WTC11 (cell line): ENCODE measurements around the gene SYT13. TPM values are rescaled to one million over a fixed set of nuclear protein-coding genes. Genes with fewer than 3 reads are reported as not detected.

ENCODE experiments used
- ATAC-seq: fragments of 200-7000 bp; cut with Tn5 transposase; 2 replicates; pipeline ENCODE4 v1.10.0; 2021; ENCODE audit warnings: mild to moderate bottlenecking, moderate library complexity
- CTCF ChIA-PET: fragments of 300-600 bp; sonication (Branson Sonifier 250); formaldehyde crosslinking; loops from one replicate; lab custom pipeline; 2021; ENCODE audit warnings: antibody characterized with exemption; lab: Charles Lee
- POLR2A ChIA-PET: fragments of 350-600 bp; sonication (Branson Sonifier 250); formaldehyde crosslinking; loops from one replicate; lab custom pipeline; 2021; ENCODE audit warnings: antibody characterized with exemption; lab: Charles Lee
- DNase-seq: peaks from one replicate; pipeline ENCODE4 v3.0.0; 2021; ENCODE audit warnings: low spot score
- H3K27ac Mint-ChIP-seq: 2 replicates; pipeline ENCODE4 v1.8.0; 2021; ENCODE audit warnings: mixed read lengths
- H3K27me3 Mint-ChIP-seq: 2 replicates; pipeline ENCODE4 v1.8.0; 2021; ENCODE audit warnings: low read depth, mild to moderate bottlenecking, moderate library complexity, mixed read lengths
- H3K36me3 Mint-ChIP-seq: 2 replicates; pipeline ENCODE4 v1.8.0; 2021; ENCODE audit warnings: mixed read lengths
- H3K4me1 Mint-ChIP-seq: 2 replicates; pipeline ENCODE4 v1.8.0; 2022; ENCODE audit warnings: mixed read lengths
- H3K4me3 Mint-ChIP-seq: 2 replicates; pipeline ENCODE4 v1.8.0; 2021; ENCODE audit warnings: mild to moderate bottlenecking, moderate library complexity, mixed read lengths
- H3K9me3 Mint-ChIP-seq: 2 replicates; pipeline ENCODE4 v1.8.0; 2021; ENCODE audit warnings: mixed read lengths
- ATF1 ChIP-seq: sonication (generic); formaldehyde crosslinking; IDR thresholded peaks from 2 replicates; pipeline ENCODE4 v1.8.1; 2023; ENCODE audit warnings: mild to moderate bottlenecking, moderate library complexity, missing genetic modification reagents
- CREM ChIP-seq: sonication (generic); formaldehyde crosslinking; IDR thresholded peaks from 2 replicates; pipeline ENCODE4 v1.8.1; 2022; ENCODE audit warnings: mild to moderate bottlenecking, missing genetic modification reagents, moderate library complexity
- ELF4 ChIP-seq: sonication (generic); formaldehyde crosslinking; IDR thresholded peaks from 2 replicates; pipeline ENCODE4 v1.8.1; 2022; ENCODE audit warnings: low read depth, mild to moderate bottlenecking, moderate library complexity, missing genetic modification reagents
- FOXJ3 ChIP-seq: sonication (generic); formaldehyde crosslinking; IDR thresholded peaks from 2 replicates; pipeline ENCODE4 v1.9.0; 2021; ENCODE audit warnings: missing genetic modification reagents, mild to moderate bottlenecking, borderline replicate concordance
- FOXK1 ChIP-seq: sonication (generic); formaldehyde crosslinking; IDR thresholded peaks from 2 replicates; pipeline ENCODE4 v1.8.0; 2022; ENCODE audit warnings: mild to moderate bottlenecking, moderate library complexity, missing genetic modification reagents
- GABPB1 ChIP-seq: sonication (generic); formaldehyde crosslinking; IDR thresholded peaks from 2 replicates; pipeline ENCODE4 v1.8.1; 2023; ENCODE audit warnings: mild to moderate bottlenecking, missing genetic modification reagents
- JUN ChIP-seq: sonication (generic); formaldehyde crosslinking; IDR thresholded peaks from 2 replicates; pipeline ENCODE4 v1.8.0; 2023; ENCODE audit warnings: mild to moderate bottlenecking, missing genetic modification reagents
- KAT7 ChIP-seq: sonication (generic); formaldehyde crosslinking; IDR thresholded peaks from 2 replicates; pipeline ENCODE4 v1.8.1; 2023; ENCODE audit warnings: missing genetic modification reagents, mild to moderate bottlenecking, borderline replicate concordance
- NFATC4 ChIP-seq: fragments of 250-450 bp; sonication (Bioruptor Pico); IDR thresholded peaks from 2 replicates; pipeline ENCODE4 v1.9.0; 2021; ENCODE audit warnings: mild to moderate bottlenecking
- NFYB ChIP-seq: sonication (generic); formaldehyde crosslinking; conservative IDR thresholded peaks from 2 replicates; pipeline ENCODE4 v1.8.0; 2022; ENCODE audit warnings: low read depth, missing genetic modification reagents
- NR3C1 ChIP-seq: sonication (generic); formaldehyde crosslinking; conservative IDR thresholded peaks from 2 replicates; pipeline ENCODE4 v1.8.1; 2023; ENCODE audit warnings: low read depth, mild to moderate bottlenecking, missing genetic modification reagents
- RORB ChIP-seq: fragments of 250-450 bp; sonication (Bioruptor Pico); IDR thresholded peaks from 2 replicates; pipeline ENCODE4 v1.9.0; 2021; ENCODE audit warnings: mild to moderate bottlenecking
- SMAD3 ChIP-seq: sonication (generic); formaldehyde crosslinking; IDR thresholded peaks from 2 replicates; pipeline ENCODE4 v1.8.0; 2022; ENCODE audit warnings: missing genetic modification reagents, mild to moderate bottlenecking, borderline replicate concordance
- ZNF121 ChIP-seq: sonication (generic); formaldehyde crosslinking; IDR thresholded peaks from 2 replicates; pipeline ENCODE4 v1.8.0; 2023; ENCODE audit warnings: missing genetic modification reagents
- ZNF671 ChIP-seq: fragments of 250-450 bp; sonication (Bioruptor Pico); IDR thresholded peaks from 2 replicates; pipeline ENCODE4 v1.8.0; 2021; ENCODE audit warnings: mild to moderate bottlenecking
- total RNA-seq: library from RNA; stranded (reverse); gene quantifications from 3 replicates; pipeline ENCODE4 v1.2.3, GENCODE V29; 2021
- TF ChIP-seq, protein P1 (sequence below): sonication (generic); formaldehyde crosslinking; IDR thresholded peaks from 2 replicates; pipeline ENCODE4 v1.8.1; 2023; ENCODE audit warnings: mild to moderate bottlenecking, missing genetic modification reagents, moderate library complexity
- TF ChIP-seq, protein P2 (sequence below): sonication (generic); formaldehyde crosslinking; IDR thresholded peaks from 2 replicates; pipeline ENCODE4 v1.8.1; 2023; ENCODE audit warnings: mild to moderate bottlenecking, missing genetic modification reagents, borderline replicate concordance
- TF ChIP-seq, protein P3 (sequence below): sonication (generic); formaldehyde crosslinking; IDR thresholded peaks from 2 replicates; pipeline ENCODE4 v1.8.0; 2022; ENCODE audit warnings: mild to moderate bottlenecking, missing genetic modification reagents
- TF ChIP-seq, protein P4 (sequence below): fragments of 250-450 bp; sonication (Bioruptor Pico); IDR thresholded peaks from 2 replicates; pipeline ENCODE4 v1.8.0; 2021; ENCODE audit warnings: mild to moderate bottlenecking
- TF ChIP-seq, protein P5 (sequence below): sonication (generic); formaldehyde crosslinking; conservative IDR thresholded peaks from 2 replicates; pipeline ENCODE4 v1.8.1; 2023; ENCODE audit warnings: mild to moderate bottlenecking, low read depth, missing genetic modification reagents, moderate library complexity
- TF ChIP-seq, protein P6 (sequence below): sonication (generic); formaldehyde crosslinking; IDR thresholded peaks from 2 replicates; pipeline ENCODE4 v1.8.1; 2023; ENCODE audit warnings: mild to moderate bottlenecking, missing genetic modification reagents
- TF ChIP-seq, protein P7 (sequence below): sonication (generic); formaldehyde crosslinking; IDR thresholded peaks from 2 replicates; pipeline ENCODE4 v1.8.1; 2022; ENCODE audit warnings: low read depth, missing genetic modification reagents, borderline replicate concordance

SYT13 gene
- total RNA-seq, 1 experiment from 2014 or later: 10.8 TPM

DNA sequence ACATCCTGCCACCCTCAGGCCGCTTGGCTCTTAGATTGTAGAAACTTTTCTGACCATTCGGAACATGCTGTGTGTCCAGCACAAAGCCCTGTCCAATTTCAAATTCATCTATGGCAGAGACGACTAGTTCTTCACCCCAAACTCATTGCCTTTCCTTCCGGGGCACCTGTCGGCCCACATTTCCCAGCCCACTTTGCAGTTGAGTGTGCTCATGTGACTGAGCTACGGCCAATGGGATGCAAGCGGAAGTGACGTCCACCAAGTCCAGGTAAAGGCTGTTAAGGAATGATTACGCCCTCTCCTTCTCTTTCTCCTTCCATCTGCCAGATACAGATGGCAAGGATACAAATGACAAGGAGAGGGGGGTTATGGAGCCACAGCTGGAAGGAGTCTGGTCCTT lies 32.5 kb downstream of the SYT13 start:
- DNase-seq (no peak), ATAC-seq (no peak)
- peaks cover 3% of the 10 kb centered on the region for H3K9me3 Mint-ChIP-seq
- H3K27me3 Mint-ChIP-seq: no peaks in the 10 kb centered on the region; the same call in 1 of the 2 replicates
- ChIA-PET CTCF (interaction anchor here (1.2 to 2.5 kb wide), 6 partner anchors 11 to 143 kb away, joined by 3 to 58 read pairs (median 34); partner anchors contain the start of gene SYT13), POLR2A (no interaction called here)
- no peak overlapping the region for H3K4me3 Mint-ChIP-seq
- H3K4me1 Mint-ChIP-seq: 0 out of 2 replicates have a peak, but pooled peaks cover 3% of the 10 kb centered on the region
- H3K36me3 Mint-ChIP-seq: no peaks in the 10 kb centered on the region
- H3K27ac Mint-ChIP-seq: no peak overlapping the region
- TF ChIP-seq NFATC4 (CRISPR knock-in tag) (no peak), ATF1 (CRISPR knock-in tag) (no peak), NFYB (CRISPR knock-in tag) (peak; percentile 31), FOXJ3 (CRISPR knock-in tag) (no peak), GABPB1 (CRISPR knock-in tag) (no peak)
- TF ChIP-seq, protein P1, sequence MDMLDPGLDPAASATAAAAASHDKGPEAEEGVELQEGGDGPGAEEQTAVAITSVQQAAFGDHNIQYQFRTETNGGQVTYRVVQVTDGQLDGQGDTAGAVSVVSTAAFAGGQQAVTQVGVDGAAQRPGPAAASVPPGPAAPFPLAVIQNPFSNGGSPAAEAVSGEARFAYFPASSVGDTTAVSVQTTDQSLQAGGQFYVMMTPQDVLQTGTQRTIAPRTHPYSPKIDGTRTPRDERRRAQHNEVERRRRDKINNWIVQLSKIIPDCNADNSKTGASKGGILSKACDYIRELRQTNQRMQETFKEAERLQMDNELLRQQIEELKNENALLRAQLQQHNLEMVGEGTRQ (CRISPR knock-in tag): peak; percentile 66

DNA sequence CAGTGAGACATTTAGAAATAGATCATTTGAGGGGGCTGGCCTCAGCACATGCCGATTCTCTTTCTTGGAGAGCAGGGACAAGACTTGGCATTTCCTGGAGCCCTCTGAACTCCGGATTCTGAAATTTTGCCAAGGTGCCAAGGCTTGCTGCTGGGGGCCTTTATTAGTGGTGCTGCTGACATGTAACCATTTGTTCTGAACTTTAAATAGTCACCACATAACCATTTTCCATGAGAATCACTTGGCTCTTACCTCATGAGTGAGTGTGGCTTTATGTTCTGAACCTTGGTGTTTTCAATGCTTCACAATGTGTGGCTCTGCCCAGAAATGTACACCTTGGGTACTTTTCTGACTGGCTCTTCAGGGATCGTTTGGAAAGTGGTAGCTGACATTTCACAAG lies 33.3 kb downstream of the SYT13 start:
- POLR2A ChIA-PET: interaction anchor here (0.5 kb wide), 1 partner anchor 530 kb away, joined by 3 read pairs; no protein-coding TSS in a partner anchor
- H3K27me3 Mint-ChIP-seq: no peaks in the 10 kb centered on the region; the same call in 1 of the 2 replicates
- TF ChIP-seq KAT7 (CRISPR knock-in tag) (no peak), ATF1 (CRISPR knock-in tag) (no peak), RORB (CRISPR knock-in tag) (no peak), NR3C1 (no peak), ELF4 (CRISPR knock-in tag) (no peak), CREM (CRISPR knock-in tag) (no peak), FOXK1 (no peak), JUN (CRISPR knock-in tag) (no peak), ZNF121 (no peak), SMAD3 (CRISPR knock-in tag) (no peak), ZNF671 (CRISPR knock-in tag) (no peak)
- TF ChIP-seq, protein P2, sequence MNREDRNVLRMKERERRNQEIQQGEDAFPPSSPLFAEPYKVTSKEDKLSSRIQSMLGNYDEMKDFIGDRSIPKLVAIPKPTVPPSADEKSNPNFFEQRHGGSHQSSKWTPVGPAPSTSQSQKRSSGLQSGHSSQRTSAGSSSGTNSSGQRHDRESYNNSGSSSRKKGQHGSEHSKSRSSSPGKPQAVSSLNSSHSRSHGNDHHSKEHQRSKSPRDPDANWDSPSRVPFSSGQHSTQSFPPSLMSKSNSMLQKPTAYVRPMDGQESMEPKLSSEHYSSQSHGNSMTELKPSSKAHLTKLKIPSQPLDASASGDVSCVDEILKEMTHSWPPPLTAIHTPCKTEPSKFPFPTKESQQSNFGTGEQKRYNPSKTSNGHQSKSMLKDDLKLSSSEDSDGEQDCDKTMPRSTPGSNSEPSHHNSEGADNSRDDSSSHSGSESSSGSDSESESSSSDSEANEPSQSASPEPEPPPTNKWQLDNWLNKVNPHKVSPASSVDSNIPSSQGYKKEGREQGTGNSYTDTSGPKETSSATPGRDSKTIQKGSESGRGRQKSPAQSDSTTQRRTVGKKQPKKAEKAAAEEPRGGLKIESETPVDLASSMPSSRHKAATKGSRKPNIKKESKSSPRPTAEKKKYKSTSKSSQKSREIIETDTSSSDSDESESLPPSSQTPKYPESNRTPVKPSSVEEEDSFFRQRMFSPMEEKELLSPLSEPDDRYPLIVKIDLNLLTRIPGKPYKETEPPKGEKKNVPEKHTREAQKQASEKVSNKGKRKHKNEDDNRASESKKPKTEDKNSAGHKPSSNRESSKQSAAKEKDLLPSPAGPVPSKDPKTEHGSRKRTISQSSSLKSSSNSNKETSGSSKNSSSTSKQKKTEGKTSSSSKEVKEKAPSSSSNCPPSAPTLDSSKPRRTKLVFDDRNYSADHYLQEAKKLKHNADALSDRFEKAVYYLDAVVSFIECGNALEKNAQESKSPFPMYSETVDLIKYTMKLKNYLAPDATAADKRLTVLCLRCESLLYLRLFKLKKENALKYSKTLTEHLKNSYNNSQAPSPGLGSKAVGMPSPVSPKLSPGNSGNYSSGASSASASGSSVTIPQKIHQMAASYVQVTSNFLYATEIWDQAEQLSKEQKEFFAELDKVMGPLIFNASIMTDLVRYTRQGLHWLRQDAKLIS: no peak
- TF ChIP-seq, protein P3, sequence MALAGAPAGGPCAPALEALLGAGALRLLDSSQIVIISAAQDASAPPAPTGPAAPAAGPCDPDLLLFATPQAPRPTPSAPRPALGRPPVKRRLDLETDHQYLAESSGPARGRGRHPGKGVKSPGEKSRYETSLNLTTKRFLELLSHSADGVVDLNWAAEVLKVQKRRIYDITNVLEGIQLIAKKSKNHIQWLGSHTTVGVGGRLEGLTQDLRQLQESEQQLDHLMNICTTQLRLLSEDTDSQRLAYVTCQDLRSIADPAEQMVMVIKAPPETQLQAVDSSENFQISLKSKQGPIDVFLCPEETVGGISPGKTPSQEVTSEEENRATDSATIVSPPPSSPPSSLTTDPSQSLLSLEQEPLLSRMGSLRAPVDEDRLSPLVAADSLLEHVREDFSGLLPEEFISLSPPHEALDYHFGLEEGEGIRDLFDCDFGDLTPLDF: no peak
- TF ChIP-seq, protein P4, sequence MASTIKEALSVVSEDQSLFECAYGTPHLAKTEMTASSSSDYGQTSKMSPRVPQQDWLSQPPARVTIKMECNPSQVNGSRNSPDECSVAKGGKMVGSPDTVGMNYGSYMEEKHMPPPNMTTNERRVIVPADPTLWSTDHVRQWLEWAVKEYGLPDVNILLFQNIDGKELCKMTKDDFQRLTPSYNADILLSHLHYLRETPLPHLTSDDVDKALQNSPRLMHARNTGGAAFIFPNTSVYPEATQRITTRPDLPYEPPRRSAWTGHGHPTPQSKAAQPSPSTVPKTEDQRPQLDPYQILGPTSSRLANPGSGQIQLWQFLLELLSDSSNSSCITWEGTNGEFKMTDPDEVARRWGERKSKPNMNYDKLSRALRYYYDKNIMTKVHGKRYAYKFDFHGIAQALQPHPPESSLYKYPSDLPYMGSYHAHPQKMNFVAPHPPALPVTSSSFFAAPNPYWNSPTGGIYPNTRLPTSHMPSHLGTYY (CRISPR knock-in tag): no peak
- TF ChIP-seq, protein P5, sequence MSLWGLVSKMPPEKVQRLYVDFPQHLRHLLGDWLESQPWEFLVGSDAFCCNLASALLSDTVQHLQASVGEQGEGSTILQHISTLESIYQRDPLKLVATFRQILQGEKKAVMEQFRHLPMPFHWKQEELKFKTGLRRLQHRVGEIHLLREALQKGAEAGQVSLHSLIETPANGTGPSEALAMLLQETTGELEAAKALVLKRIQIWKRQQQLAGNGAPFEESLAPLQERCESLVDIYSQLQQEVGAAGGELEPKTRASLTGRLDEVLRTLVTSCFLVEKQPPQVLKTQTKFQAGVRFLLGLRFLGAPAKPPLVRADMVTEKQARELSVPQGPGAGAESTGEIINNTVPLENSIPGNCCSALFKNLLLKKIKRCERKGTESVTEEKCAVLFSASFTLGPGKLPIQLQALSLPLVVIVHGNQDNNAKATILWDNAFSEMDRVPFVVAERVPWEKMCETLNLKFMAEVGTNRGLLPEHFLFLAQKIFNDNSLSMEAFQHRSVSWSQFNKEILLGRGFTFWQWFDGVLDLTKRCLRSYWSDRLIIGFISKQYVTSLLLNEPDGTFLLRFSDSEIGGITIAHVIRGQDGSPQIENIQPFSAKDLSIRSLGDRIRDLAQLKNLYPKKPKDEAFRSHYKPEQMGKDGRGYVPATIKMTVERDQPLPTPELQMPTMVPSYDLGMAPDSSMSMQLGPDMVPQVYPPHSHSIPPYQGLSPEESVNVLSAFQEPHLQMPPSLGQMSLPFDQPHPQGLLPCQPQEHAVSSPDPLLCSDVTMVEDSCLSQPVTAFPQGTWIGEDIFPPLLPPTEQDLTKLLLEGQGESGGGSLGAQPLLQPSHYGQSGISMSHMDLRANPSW (CRISPR knock-in tag): no peak
- TF ChIP-seq, protein P6, sequence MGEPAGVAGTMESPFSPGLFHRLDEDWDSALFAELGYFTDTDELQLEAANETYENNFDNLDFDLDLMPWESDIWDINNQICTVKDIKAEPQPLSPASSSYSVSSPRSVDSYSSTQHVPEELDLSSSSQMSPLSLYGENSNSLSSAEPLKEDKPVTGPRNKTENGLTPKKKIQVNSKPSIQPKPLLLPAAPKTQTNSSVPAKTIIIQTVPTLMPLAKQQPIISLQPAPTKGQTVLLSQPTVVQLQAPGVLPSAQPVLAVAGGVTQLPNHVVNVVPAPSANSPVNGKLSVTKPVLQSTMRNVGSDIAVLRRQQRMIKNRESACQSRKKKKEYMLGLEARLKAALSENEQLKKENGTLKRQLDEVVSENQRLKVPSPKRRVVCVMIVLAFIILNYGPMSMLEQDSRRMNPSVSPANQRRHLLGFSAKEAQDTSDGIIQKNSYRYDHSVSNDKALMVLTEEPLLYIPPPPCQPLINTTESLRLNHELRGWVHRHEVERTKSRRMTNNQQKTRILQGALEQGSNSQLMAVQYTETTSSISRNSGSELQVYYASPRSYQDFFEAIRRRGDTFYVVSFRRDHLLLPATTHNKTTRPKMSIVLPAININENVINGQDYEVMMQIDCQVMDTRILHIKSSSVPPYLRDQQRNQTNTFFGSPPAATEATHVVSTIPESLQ: no peak
- TF ChIP-seq, protein P7, sequence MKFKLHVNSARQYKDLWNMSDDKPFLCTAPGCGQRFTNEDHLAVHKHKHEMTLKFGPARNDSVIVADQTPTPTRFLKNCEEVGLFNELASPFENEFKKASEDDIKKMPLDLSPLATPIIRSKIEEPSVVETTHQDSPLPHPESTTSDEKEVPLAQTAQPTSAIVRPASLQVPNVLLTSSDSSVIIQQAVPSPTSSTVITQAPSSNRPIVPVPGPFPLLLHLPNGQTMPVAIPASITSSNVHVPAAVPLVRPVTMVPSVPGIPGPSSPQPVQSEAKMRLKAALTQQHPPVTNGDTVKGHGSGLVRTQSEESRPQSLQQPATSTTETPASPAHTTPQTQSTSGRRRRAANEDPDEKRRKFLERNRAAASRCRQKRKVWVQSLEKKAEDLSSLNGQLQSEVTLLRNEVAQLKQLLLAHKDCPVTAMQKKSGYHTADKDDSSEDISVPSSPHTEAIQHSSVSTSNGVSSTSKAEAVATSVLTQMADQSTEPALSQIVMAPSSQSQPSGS (CRISPR knock-in tag): no peak
- TF ChIP-seq, all 79 proteins: peak for 0
- DNase-seq: no peak
- Mint-ChIP-seq H3K4me1 (0 out of 2 replicates have a peak, but pooled peaks cover 3% of the 10 kb centered on the region), H3K27ac (no peak overlapping the region), H3K36me3 (no peaks in the 10 kb centered on the region), H3K9me3 (peaks cover 3% of the 10 kb centered on the region), H3K4me3 (no peak overlapping the region)
- no peak for ATAC-seq
- CTCF ChIA-PET: interaction anchor here (0.6 to 2.5 kb wide), 52 partner anchors 8 to 1138 kb away, joined by 3 to 58 read pairs (median 5); partner anchors contain the start of genes CHRM4 and SYT13
